WTC11 (cell line): Measurements from ENCODE around the gene ADAMTS2.

Source experiments
- ARID4B ChIP-seq: sonication (generic); formaldehyde crosslinking; IDR thresholded peaks from 2 replicates; pipeline ENCODE4 v1.8.0; 2023; ENCODE audit warnings: missing genetic modification reagents, mild to moderate bottlenecking, borderline replicate concordance
- CREB1 ChIP-seq: sonication (generic); formaldehyde crosslinking; IDR thresholded peaks from 2 replicates; pipeline ENCODE4 v1.8.0; 2023; ENCODE audit warnings: mild to moderate bottlenecking, missing genetic modification reagents
- ELF4 ChIP-seq: sonication (generic); formaldehyde crosslinking; IDR thresholded peaks from 2 replicates; pipeline ENCODE4 v1.8.1; 2022; ENCODE audit warnings: low read depth, mild to moderate bottlenecking, moderate library complexity, missing genetic modification reagents
- ETV6 ChIP-seq: sonication (generic); formaldehyde crosslinking; IDR thresholded peaks from 2 replicates; pipeline ENCODE4 v1.8.1; 2022; ENCODE audit warnings: mild to moderate bottlenecking, missing genetic modification reagents
- GABPB1 ChIP-seq: sonication (generic); formaldehyde crosslinking; IDR thresholded peaks from 2 replicates; pipeline ENCODE4 v1.8.1; 2023; ENCODE audit warnings: mild to moderate bottlenecking, missing genetic modification reagents
- HMGXB4 ChIP-seq: sonication (generic); formaldehyde crosslinking; IDR thresholded peaks from 2 replicates; pipeline ENCODE4 v1.8.1; 2023; ENCODE audit warnings: mild to moderate bottlenecking, moderate library complexity, missing genetic modification reagents
- KAT7 ChIP-seq: sonication (generic); formaldehyde crosslinking; IDR thresholded peaks from 2 replicates; pipeline ENCODE4 v1.8.1; 2023; ENCODE audit warnings: missing genetic modification reagents, mild to moderate bottlenecking, borderline replicate concordance
- SP1 ChIP-seq: sonication (generic); formaldehyde crosslinking; conservative IDR thresholded peaks from 2 replicates; pipeline ENCODE4 v1.8.1; 2022; ENCODE audit warnings: missing genetic modification reagents
- TEAD4 ChIP-seq: sonication (generic); formaldehyde crosslinking; IDR thresholded peaks from 2 replicates; pipeline ENCODE4 v1.8.0; 2022; ENCODE audit warnings: mild to moderate bottlenecking, missing genetic modification reagents
- ZNF671 ChIP-seq: fragments of 250-450 bp; sonication (Bioruptor Pico); IDR thresholded peaks from 2 replicates; pipeline ENCODE4 v1.8.0; 2021; ENCODE audit warnings: mild to moderate bottlenecking
- TF ChIP-seq, protein P1 (sequence below): sonication (generic); formaldehyde crosslinking; IDR thresholded peaks from 2 replicates; pipeline ENCODE4 v1.8.0; 2023; ENCODE audit warnings: missing genetic modification reagents
- TF ChIP-seq, protein P2 (sequence below): fragments of 200-600 bp; IDR thresholded peaks from 2 replicates; pipeline ENCODE4 v1.8.0; 2022; ENCODE audit warnings: antibody characterized with exemption
- TF ChIP-seq, protein P3 (sequence below): sonication (generic); formaldehyde crosslinking; IDR thresholded peaks from 2 replicates; pipeline ENCODE4 v1.8.1; 2023; ENCODE audit warnings: mild to moderate bottlenecking, missing genetic modification reagents, moderate library complexity

DNA sequence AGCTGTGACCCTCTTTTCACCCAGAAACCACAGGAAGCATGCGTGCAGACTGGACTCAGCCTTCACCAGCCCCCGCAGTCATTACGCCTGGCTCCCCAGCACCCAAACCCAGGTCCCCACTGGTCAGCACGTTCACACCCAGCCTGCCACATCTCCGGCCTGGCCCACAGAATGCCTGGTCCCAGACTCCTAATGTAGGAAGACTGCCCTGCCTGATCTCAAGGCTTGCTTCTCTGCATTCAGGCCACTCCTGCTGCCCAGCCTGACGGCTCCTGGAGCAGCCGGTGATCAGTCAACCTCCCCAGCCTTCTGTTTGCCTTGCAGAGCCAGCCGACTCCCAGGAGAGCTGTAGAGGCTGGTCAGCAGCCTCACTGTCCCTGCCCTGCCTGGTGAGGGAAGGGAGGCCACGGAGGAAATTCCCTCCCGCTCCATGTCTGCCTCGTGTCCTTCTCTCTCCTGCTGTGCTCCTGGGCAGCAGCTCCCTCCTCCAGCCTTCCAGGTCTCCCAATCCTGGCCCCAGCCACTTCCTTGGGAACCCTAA is 25.4 kb downstream of the ADAMTS2 start:
- TF ChIP-seq TEAD4 (CRISPR knock-in tag) (no peak), ELF4 (no peak), KAT7 (no peak), SP1 (CRISPR knock-in tag) (no peak), ARID4B (CRISPR knock-in tag) (no peak), GABPB1 (CRISPR knock-in tag) (no peak), ETV6 (CRISPR knock-in tag) (no peak), HMGXB4 (CRISPR knock-in tag) (no peak), CREB1 (no peak), ZNF671 (CRISPR knock-in tag) (no peak)
- TF ChIP-seq, protein P1, sequence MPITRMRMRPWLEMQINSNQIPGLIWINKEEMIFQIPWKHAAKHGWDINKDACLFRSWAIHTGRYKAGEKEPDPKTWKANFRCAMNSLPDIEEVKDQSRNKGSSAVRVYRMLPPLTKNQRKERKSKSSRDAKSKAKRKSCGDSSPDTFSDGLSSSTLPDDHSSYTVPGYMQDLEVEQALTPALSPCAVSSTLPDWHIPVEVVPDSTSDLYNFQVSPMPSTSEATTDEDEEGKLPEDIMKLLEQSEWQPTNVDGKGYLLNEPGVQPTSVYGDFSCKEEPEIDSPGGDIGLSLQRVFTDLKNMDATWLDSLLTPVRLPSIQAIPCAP, result no peak
- TF ChIP-seq, protein P2, sequence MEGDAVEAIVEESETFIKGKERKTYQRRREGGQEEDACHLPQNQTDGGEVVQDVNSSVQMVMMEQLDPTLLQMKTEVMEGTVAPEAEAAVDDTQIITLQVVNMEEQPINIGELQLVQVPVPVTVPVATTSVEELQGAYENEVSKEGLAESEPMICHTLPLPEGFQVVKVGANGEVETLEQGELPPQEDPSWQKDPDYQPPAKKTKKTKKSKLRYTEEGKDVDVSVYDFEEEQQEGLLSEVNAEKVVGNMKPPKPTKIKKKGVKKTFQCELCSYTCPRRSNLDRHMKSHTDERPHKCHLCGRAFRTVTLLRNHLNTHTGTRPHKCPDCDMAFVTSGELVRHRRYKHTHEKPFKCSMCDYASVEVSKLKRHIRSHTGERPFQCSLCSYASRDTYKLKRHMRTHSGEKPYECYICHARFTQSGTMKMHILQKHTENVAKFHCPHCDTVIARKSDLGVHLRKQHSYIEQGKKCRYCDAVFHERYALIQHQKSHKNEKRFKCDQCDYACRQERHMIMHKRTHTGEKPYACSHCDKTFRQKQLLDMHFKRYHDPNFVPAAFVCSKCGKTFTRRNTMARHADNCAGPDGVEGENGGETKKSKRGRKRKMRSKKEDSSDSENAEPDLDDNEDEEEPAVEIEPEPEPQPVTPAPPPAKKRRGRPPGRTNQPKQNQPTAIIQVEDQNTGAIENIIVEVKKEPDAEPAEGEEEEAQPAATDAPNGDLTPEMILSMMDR, result no peak
- TF ChIP-seq, protein P3, sequence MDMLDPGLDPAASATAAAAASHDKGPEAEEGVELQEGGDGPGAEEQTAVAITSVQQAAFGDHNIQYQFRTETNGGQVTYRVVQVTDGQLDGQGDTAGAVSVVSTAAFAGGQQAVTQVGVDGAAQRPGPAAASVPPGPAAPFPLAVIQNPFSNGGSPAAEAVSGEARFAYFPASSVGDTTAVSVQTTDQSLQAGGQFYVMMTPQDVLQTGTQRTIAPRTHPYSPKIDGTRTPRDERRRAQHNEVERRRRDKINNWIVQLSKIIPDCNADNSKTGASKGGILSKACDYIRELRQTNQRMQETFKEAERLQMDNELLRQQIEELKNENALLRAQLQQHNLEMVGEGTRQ (CRISPR knock-in tag), result no peak
